Prostate gland (tissue), 2 donors: Measurements from ENCODE around the gene NUP88.

Experiments used
- POLR2A ChIP-seq: fragments of 450-650 bp; IDR thresholded peaks from one replicate; pipeline ENCODE4 v1.6.1; 2016; ENCODE audit warnings: antibody characterized with exemption, mild to moderate bottlenecking
- POLR2AphosphoS5 ChIP-seq: sonication (generic); formaldehyde crosslinking; IDR thresholded peaks from one replicate; pipeline ENCODE4 v1.6.1; 2017; ENCODE audit warnings: antibody characterized with exemption
- TF ChIP-seq, protein P1 (sequence below), 4 experiments: fragments of 200-600 bp in 2 of 4; fragments of 450-650 bp in 2 of 4; sonication (generic) in 2 of 4; IDR thresholded peaks; 1 replicate in 3 of 4; 2 replicates in 1 of 4; pipeline ENCODE4 v1.5.1; 2016 to 2019; ENCODE audit warnings: antibody characterized with exemption in 4 of 4, mild to moderate bottlenecking in 2 of 4, moderate library complexity in 2 of 4

DNA sequence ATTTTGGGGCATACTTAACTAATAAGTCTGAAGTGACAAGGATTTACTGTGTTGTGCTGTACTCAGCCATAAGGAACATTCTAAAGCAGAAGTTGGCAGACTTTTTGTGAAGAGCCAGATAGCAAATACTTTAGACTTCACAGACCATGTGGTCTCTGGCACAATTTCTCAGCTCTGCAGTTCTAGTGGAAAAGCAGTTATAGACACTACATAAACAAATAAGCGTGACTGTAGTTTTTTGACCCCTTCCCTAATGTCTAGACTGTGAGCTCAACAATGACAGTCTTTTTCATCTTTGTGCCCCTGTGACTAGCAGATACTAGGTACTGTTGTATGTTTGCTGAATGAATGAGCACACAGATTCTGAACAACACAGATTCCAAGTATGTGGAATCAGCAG, 5.4 kb upstream of the NUP88 start:
- TF ChIP-seq POLR2A (no peak), POLR2AphosphoS5 (no peak)
- TF ChIP-seq, protein P1, sequence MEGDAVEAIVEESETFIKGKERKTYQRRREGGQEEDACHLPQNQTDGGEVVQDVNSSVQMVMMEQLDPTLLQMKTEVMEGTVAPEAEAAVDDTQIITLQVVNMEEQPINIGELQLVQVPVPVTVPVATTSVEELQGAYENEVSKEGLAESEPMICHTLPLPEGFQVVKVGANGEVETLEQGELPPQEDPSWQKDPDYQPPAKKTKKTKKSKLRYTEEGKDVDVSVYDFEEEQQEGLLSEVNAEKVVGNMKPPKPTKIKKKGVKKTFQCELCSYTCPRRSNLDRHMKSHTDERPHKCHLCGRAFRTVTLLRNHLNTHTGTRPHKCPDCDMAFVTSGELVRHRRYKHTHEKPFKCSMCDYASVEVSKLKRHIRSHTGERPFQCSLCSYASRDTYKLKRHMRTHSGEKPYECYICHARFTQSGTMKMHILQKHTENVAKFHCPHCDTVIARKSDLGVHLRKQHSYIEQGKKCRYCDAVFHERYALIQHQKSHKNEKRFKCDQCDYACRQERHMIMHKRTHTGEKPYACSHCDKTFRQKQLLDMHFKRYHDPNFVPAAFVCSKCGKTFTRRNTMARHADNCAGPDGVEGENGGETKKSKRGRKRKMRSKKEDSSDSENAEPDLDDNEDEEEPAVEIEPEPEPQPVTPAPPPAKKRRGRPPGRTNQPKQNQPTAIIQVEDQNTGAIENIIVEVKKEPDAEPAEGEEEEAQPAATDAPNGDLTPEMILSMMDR (IDR thresholded peaks at IDR 0.05), result no peak
